ENCODE results near the gene FCGR3A.

Gene FCGR3A

DNA sequence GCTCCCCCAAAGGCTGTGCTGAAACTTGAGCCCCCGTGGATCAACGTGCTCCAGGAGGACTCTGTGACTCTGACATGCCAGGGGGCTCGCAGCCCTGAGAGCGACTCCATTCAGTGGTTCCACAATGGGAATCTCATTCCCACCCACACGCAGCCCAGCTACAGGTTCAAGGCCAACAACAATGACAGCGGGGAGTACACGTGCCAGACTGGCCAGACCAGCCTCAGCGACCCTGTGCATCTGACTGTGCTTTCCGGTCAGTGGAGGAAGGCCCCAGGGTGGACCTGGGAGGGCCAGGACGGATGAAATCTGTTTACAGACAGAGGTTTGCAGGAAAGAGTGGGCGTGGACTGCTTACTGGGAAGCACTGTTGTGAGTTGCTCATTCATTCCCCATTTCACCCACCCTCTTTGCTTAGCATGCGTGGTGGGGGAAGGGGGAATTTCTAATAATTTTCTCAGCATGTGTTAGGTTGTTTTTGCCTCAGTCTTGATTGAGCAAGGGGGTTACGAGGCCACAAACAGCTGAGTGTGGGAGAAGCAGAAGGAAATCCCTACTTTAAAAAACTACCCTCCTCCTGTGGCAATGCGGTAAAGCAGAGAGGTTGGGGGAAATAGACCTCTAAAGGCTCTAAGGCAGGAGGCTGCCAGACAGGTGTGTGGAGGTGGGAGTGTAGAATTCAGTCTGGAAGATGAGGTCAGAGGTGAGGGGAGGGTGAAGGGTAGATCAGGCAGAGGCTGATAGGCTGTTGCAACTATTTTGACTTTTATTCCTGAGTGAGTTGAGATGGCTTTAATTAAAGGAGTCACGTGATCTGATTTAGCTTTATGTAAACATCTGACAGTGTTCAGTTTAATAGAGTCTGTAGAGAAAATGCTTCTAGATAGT is 43.0 kb downstream of the FCGR3A start:
- no peaks in the 10 kb centered on the region for H3K4me1 ChIP-seq (ENCODE audit: insufficient read depth, low read length)
- H3K27ac ChIP-seq (ENCODE audit: low read length), result no peak overlapping the region
- no peaks in the 10 kb centered on the region for H3K36me3 ChIP-seq (ENCODE audit: insufficient read depth, low read length)
- no peak overlapping the region for H3K9ac ChIP-seq (ENCODE audit: low read depth, low read length)
- no peak for DNase-seq
- TF ChIP-seq EZH2 (IDR thresholded peaks at IDR 0.05; ENCODE audit: borderline replicate concordance, low read depth, low read length, severe bottlenecking) (no peak), CTCF (IDR thresholded peaks at IDR 0.05; ENCODE audit: borderline replicate concordance, extremely low read depth, low read length, poor library complexity, severe bottlenecking) (no peak)
- no peak for ATAC-seq (ENCODE audit: insufficient read depth, low read depth)
- H4K20me1 ChIP-seq (ENCODE audit: insufficient read depth, low read length), result no peaks in the 10 kb centered on the region
- no peak overlapping the region for H2AFZ ChIP-seq (ENCODE audit: low read depth, low read length)
- H3K9me3 ChIP-seq (ENCODE audit: insufficient read depth, low read length, severe bottlenecking), result no peaks in the 10 kb centered on the region
- H3K79me2 ChIP-seq (ENCODE audit: insufficient read depth, low read length), result no peaks in the 10 kb centered on the region
- H3K4me3 ChIP-seq (ENCODE audit: low read depth in 1 of 2, low read length in 2 of 2), result no peak overlapping the region
- no peak overlapping the region for H3K4me2 ChIP-seq (ENCODE audit: insufficient read depth, low read length)
- H3K27me3 ChIP-seq (ENCODE audit: insufficient read depth, low read length, poor library complexity), result peaks cover 10% of the 10 kb centered on the region

DNA sequence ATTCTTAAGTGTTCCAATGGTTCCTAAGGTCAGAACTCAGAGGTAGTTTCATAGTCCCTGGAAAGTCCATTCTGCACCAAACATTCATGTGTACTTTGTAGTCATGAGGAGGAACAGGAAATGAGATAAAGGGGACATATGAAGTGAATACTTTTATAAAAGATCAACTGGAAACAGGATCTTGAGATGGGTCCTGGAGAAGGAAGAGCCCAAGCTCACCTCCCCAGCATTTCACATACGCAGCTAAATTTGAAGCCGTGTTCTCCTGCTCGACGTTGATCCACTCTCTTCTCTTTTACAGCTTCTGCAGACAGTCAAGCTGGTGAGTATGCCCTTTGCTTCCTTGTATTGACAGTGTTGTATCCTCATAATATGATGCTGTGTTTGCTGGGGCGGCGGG is 43.9 kb downstream of the FCGR3A start:
- peaks cover 16% of the 10 kb centered on the region for H3K27me3 ChIP-seq (ENCODE audit: insufficient read depth, low read length, poor library complexity)
- no peak overlapping the region for H3K9ac ChIP-seq (ENCODE audit: low read depth, low read length)
- no peak overlapping the region for H2AFZ ChIP-seq (ENCODE audit: low read depth, low read length)
- no peaks in the 10 kb centered on the region for H4K20me1 ChIP-seq (ENCODE audit: insufficient read depth, low read length)
- TF ChIP-seq EZH2 (IDR thresholded peaks at IDR 0.05; ENCODE audit: borderline replicate concordance, low read depth, low read length, severe bottlenecking) (no peak), CTCF (IDR thresholded peaks at IDR 0.05; ENCODE audit: borderline replicate concordance, extremely low read depth, low read length, poor library complexity, severe bottlenecking) (no peak)
- DNase-seq, result no peak
- ATAC-seq (ENCODE audit: insufficient read depth, low read depth), result no peak
- H3K9me3 ChIP-seq (ENCODE audit: insufficient read depth, low read length, severe bottlenecking), result no peaks in the 10 kb centered on the region
- H3K4me3 ChIP-seq (ENCODE audit: low read depth in 1 of 2, low read length in 2 of 2), result no peak overlapping the region
- no peak overlapping the region for H3K4me2 ChIP-seq (ENCODE audit: insufficient read depth, low read length)
- no peaks in the 10 kb centered on the region for H3K4me1 ChIP-seq (ENCODE audit: insufficient read depth, low read length)
- H3K79me2 ChIP-seq (ENCODE audit: insufficient read depth, low read length), result no peaks in the 10 kb centered on the region
- no peak overlapping the region for H3K27ac ChIP-seq (ENCODE audit: low read length)
- no peaks in the 10 kb centered on the region for H3K36me3 ChIP-seq (ENCODE audit: insufficient read depth, low read length)

- no peaks in the 10 kb centered on the region for H3K9me3 ChIP-seq (ENCODE audit: insufficient read depth, low read length, severe bottlenecking)
- H3K4me2 ChIP-seq (ENCODE audit: insufficient read depth, low read length), result no peak overlapping the region
- no peaks in the 10 kb centered on the region for H3K36me3 ChIP-seq (ENCODE audit: insufficient read depth, low read length)
- TF ChIP-seq CTCF (IDR thresholded peaks at IDR 0.05; ENCODE audit: borderline replicate concordance, extremely low read depth, low read length, poor library complexity, severe bottlenecking) (no peak), EZH2 (IDR thresholded peaks at IDR 0.05; ENCODE audit: borderline replicate concordance, low read depth, low read length, severe bottlenecking) (no peak)
- no peak overlapping the region for H3K27ac ChIP-seq (ENCODE audit: low read length)
- H3K9ac ChIP-seq (ENCODE audit: low read depth, low read length), result no peak overlapping the region
- H3K4me1 ChIP-seq (ENCODE audit: insufficient read depth, low read length), result no peaks in the 10 kb centered on the region
- H3K79me2 ChIP-seq (ENCODE audit: insufficient read depth, low read length), result no peaks in the 10 kb centered on the region
- DNase-seq, result no peak
- no peak for ATAC-seq (ENCODE audit: insufficient read depth, low read depth)
- peaks cover 21% of the 10 kb centered on the region for H3K27me3 ChIP-seq (ENCODE audit: insufficient read depth, low read length, poor library complexity)
- H4K20me1 ChIP-seq (ENCODE audit: insufficient read depth, low read length), result no peaks in the 10 kb centered on the region
- no peak overlapping the region for H3K4me3 ChIP-seq (ENCODE audit: low read depth in 1 of 2, low read length in 2 of 2)
- H2AFZ ChIP-seq (ENCODE audit: low read depth, low read length), result no peak overlapping the region
These were observed 46.2 kb downstream of the FCGR3A start for GRCh38 chr1:161503394-161503748.

All from DND-41 (cell line).